Endothelial cell of umbilical vein (primary cell): ENCODE data around the gene HSP90AB1. TPM values are rescaled to one million over a fixed set of nuclear protein-coding genes. Genes with fewer than 3 reads are reported as not detected.

Experiments used
- BruUV-seq: library from RNA; stranded (reverse); fragments of 400-500 nt; replicated peaks from 2 replicates; lab custom pipeline; 2021; lab: Mats Ljungman, UMichigan
- CTCF ChIA-PET: fragments of 300-600, 350-600 bp; sonication (Branson Sonifier 250); formaldehyde crosslinking; loops from one replicate; lab custom pipeline; 2021; ENCODE audit warnings: antibody characterized with exemption, inconsistent platforms; lab: Charles Lee
- POLR2A ChIA-PET: fragments of 300-600, 350-600 bp; sonication (Branson Sonifier 250); formaldehyde crosslinking; loops from one replicate; lab custom pipeline; 2021; ENCODE audit warnings: antibody characterized with exemption, inconsistent platforms; lab: Charles Lee
- DNase-seq: peaks from one replicate; pipeline ENCODE4 v3.0.0-alpha.2; 2011; ENCODE audit warnings: low read depth, low spot score
- FAIRE-seq: peaks from 2 replicates; lab custom pipeline; 2011; peaks lifted over from hg19 to GRCh38; lab: Jason Lieb, UNC
- H2AFZ ChIP-seq: 2 replicates; pipeline ENCODE4 v1.6.0; 2012; ENCODE audit warnings: low read depth, low read length, control low read depth, inconsistent platforms
- H3K27ac ChIP-seq: 2 replicates; pipeline ENCODE4 v1.5.1; 2011; ENCODE audit warnings: low read depth, mild to moderate bottlenecking, control low read depth, low read length, moderate library complexity; ENCODE audit not compliant: insufficient read depth
- H3K27me3 ChIP-seq, 2 experiments: 2 replicates each; pipeline versions ENCODE4 v1.6.0 to v1.6.1; 2011; ENCODE audit warnings: low read length in 2 of 2, mixed read lengths in 1 of 2; ENCODE audit not compliant: control insufficient read depth in 2 of 2, insufficient read depth in 2 of 2
- H3K36me3 ChIP-seq, 2 experiments: 2 replicates in 1 of 2; 3 replicates in 1 of 2; pipeline ENCODE4 v1.5.1; 2011; ENCODE audit warnings: low read length in 2 of 2, mild to moderate bottlenecking in 1 of 2, moderate library complexity in 1 of 2; ENCODE audit not compliant: control insufficient read depth in 2 of 2, insufficient read depth in 2 of 2; ENCODE audit errors: extremely low read depth in 1 of 2
- H3K4me1 ChIP-seq: 3 replicates; pipeline ENCODE4 v1.5.1; 2011; ENCODE audit warnings: mild to moderate bottlenecking, low read length; ENCODE audit not compliant: control insufficient read depth, insufficient read depth; ENCODE audit errors: extremely low read depth
- H3K4me2 ChIP-seq: 2 replicates; pipeline ENCODE4 v1.6.1; 2011; ENCODE audit warnings: low read length, control low read depth, mixed read lengths; ENCODE audit not compliant: insufficient read depth
- H3K4me3 ChIP-seq, 3 experiments: fragments of 200-600 bp in 1 of 3; sonication (generic), shearing (Covaris generic) in 1 of 3; replicated peaks in 1 of 3; 2 replicates each; pipeline ENCODE4 v1.5.1; 2011 to 2016; ENCODE audit warnings: control low read depth in 3 of 3, low read length in 3 of 3, mild to moderate bottlenecking in 2 of 3, inconsistent platforms in 1 of 3, low read depth in 1 of 3, moderate library complexity in 1 of 3; ENCODE audit not compliant: insufficient read depth in 1 of 3
- H3K79me2 ChIP-seq: 2 replicates; pipeline ENCODE4 v1.6.0; 2012; ENCODE audit warnings: low read length, inconsistent platforms; ENCODE audit not compliant: control insufficient read depth, insufficient read depth
- H3K9ac ChIP-seq: replicated peaks from 2 replicates; pipeline ENCODE3; 2011; ENCODE audit warnings: low read length, control low read depth; ENCODE audit not compliant: insufficient read depth; ENCODE audit errors: extremely low read depth
- H3K9me1 ChIP-seq: replicated peaks from 3 replicates; pipeline ENCODE4 v1.6.0; 2011; ENCODE audit warnings: mild to moderate bottlenecking, low read length; ENCODE audit not compliant: control insufficient read depth, insufficient read depth; ENCODE audit errors: extremely low read depth
- H3K9me3 ChIP-seq: replicated peaks from 2 replicates; pipeline ENCODE4 v1.5.1; 2012; ENCODE audit warnings: low read length, inconsistent platforms; ENCODE audit not compliant: control insufficient read depth, insufficient read depth
- H4K20me1 ChIP-seq: replicated peaks from 2 replicates; pipeline ENCODE3; 2011; ENCODE audit warnings: mild to moderate bottlenecking, low read length; ENCODE audit not compliant: control insufficient read depth, insufficient read depth; ENCODE audit errors: extremely low read depth
- EZH2 ChIP-seq: IDR thresholded peaks from 2 replicates; pipeline ENCODE4 v1.6.1; 2012; ENCODE audit warnings: borderline replicate concordance, low read depth, mild to moderate bottlenecking, moderate library complexity, low read length, inconsistent platforms; ENCODE audit not compliant: severe bottlenecking
- FOS ChIP-seq: IDR thresholded peaks from 2 replicates; pipeline ENCODE4 v1.6.1; 2011; ENCODE audit warnings: mild to moderate bottlenecking, low read length, moderate library complexity, borderline replicate concordance; ENCODE audit not compliant: insufficient read depth
- GATA2 ChIP-seq: IDR thresholded peaks from 2 replicates; pipeline ENCODE4 v1.7.0; 2011; ENCODE audit warnings: low read depth, mild to moderate bottlenecking, moderate library complexity, mixed read lengths, low read length; ENCODE audit not compliant: insufficient read length, insufficient read depth
- JUN ChIP-seq: IDR thresholded peaks from 2 replicates; pipeline ENCODE4 v1.6.1; 2011; ENCODE audit warnings: borderline replicate concordance, low read depth; ENCODE audit not compliant: insufficient read length, insufficient read depth
- MYC ChIP-seq: IDR thresholded peaks from one replicate; pipeline ENCODE4 v1.6.1; 2011; ENCODE audit warnings: mild to moderate bottlenecking, low read depth, low read length
- POLR2A ChIP-seq: IDR thresholded peaks from 2 replicates; pipeline ENCODE4 v1.6.1; 2012; ENCODE audit warnings: low read depth, mild to moderate bottlenecking, control low read depth, low read length
- POLR2AphosphoS5 ChIP-seq: IDR thresholded peaks from 2 replicates; pipeline ENCODE4 v1.6.1; 2012; ENCODE audit warnings: low read depth, mild to moderate bottlenecking, control low read depth, low read length, moderate library complexity; ENCODE audit not compliant: insufficient read depth
- dilution Hi-C: fragments of 300-500 bp; cut with MboI; formaldehyde crosslinking; loops from one replicate; pipeline ENCODE4 v1.15.0; 2019; ENCODE audit warnings: low sequenced_read_pairs; ENCODE audit not compliant: extremely low pct_ligation_motif_present
- intact Hi-C: fragments of 100-400 bp; cut with micrococcal nuclease; formaldehyde crosslinking; loops from one replicate; pipeline ENCODE4 v1.10.0; 2022
- polyA plus RNA-seq, 4 experiments: library from polyadenylated mRNA; depleted of rRNA in 3 of 4; stranded (reverse) in 3 of 4; unstranded in 1 of 4; fragments of >200 nt; gene quantifications; 2 replicates each; pipeline versions ENCODE4 v1.2.1 to v1.2.3, GENCODE V29; 2011 to 2012; ENCODE audit warnings: missing spikeins in 1 of 4
- total RNA-seq: library from RNA; stranded (reverse); gene quantifications from 2 replicates; pipeline ENCODE4 v1.2.3, GENCODE V29; 2021
- TF ChIP-seq, protein P1 (sequence below): IDR thresholded peaks from 2 replicates; pipeline ENCODE4 v1.6.1; 2011; ENCODE audit not compliant: insufficient read depth, insufficient read length

The HSP90AB1 gene
- total and polyA plus RNA-seq, 2 donors (not counting 3 experiments of a cell fraction or from before 2014, with no cell fraction given): 824 to 1,201 TPM

- Histone ChIP-seq H3K4me1 (peaks cover 28% of the 10 kb centered on the region), H3K79me2 (peaks cover 26% of the 10 kb centered on the region), H3K27ac (peak overlapping the region; percentile 76), H2AFZ (no peak overlapping the region), H3K9ac (peak overlapping the region; percentile 68), H3K9me3 (no peaks in the 10 kb centered on the region), H3K4me2 (peak overlapping the region; percentile 88), H4K20me1 (no peaks in the 10 kb centered on the region), H3K27me3 (peaks cover 2 to 3% of the 10 kb centered on the region in 2 experiments), H3K9me1 (no peaks in the 10 kb centered on the region), H3K4me3 (peak overlapping the region; percentile 37 to 78 (median 63)), H3K36me3 (peaks cover 3 to 19% of the 10 kb centered on the region in 2 experiments)
- CTCF ChIA-PET: interaction anchor here (1.1 to 1.6 kb wide), 4 partner anchors 9 to 41 kb away, joined by 3 to 5 read pairs (median 4); partner anchors contain the start of gene HSP90AB1
- POLR2A ChIA-PET: interaction anchor here (0.6 to 1.5 kb wide), 2 partner anchors 17 to 85 kb away, joined by 3 to 5 read pairs; partner anchors contain the start of gene HSP90AB1
- peak; percentile 89 for FAIRE-seq
- DNase-seq: peak; percentile 40
- TSS peak; percentile 33 for BruUV-seq
- dilution Hi-C loops: no loop called here
- TF ChIP-seq EZH2: no peak
- TF ChIP-seq, protein P1, sequence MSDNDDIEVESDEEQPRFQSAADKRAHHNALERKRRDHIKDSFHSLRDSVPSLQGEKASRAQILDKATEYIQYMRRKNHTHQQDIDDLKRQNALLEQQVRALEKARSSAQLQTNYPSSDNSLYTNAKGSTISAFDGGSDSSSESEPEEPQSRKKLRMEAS: no peak
- no peak for TF ChIP-seq FOS
- TF ChIP-seq MYC: peak; percentile 23
- TF ChIP-seq GATA2: no peak
- TF ChIP-seq POLR2AphosphoS5: peak; percentile 21
- TF ChIP-seq JUN: no peak
- TF ChIP-seq POLR2A: no peak
- intact Hi-C loops: loop anchor here (2.0 kb wide), 1 partner anchor 123 kb away; the partner anchor contains the start of gene CDC5L
These were observed 16.6 kb downstream of the HSP90AB1 start for GRCh38 chr6:44263354-44264100.
